H1 (cell line): Measurements from ENCODE around the gene ZNF592. TPM values are rescaled to one million over a fixed set of nuclear protein-coding genes. Genes with fewer than 3 reads are reported as not detected.

ENCODE experiments used
- CTCF ChIA-PET: fragments of 300-600 bp; sonication (Branson Sonifier 250); formaldehyde crosslinking; loops from one replicate; lab custom pipeline; 2021; ENCODE audit not compliant: partially characterized antibody; lab: Charles Lee
- POLR2A ChIA-PET: fragments of 300-600 bp; sonication (Branson Sonifier 250); formaldehyde crosslinking; loops from one replicate; lab custom pipeline; 2021; ENCODE audit warnings: inconsistent platforms; ENCODE audit not compliant: partially characterized antibody; lab: Charles Lee
- DNase-seq, 2 experiments: peaks; one replicate each; pipeline versions ENCODE4 v3.0.0 to v3.0.0-alpha.2; 2010 to 2022; ENCODE audit warnings: low spot score in 2 of 2, low read depth in 1 of 2, mixed read lengths in 1 of 2
- FAIRE-seq: peaks from 2 replicates; lab custom pipeline; 2011; peaks lifted over from hg19 to GRCh38; lab: Jason Lieb, UNC
- H2AFZ ChIP-seq: 2 replicates; pipeline ENCODE4 v1.8.1; 2012; ENCODE audit warnings: low read length, inconsistent platforms
- H2AK5ac ChIP-seq: 2 replicates; pipeline ENCODE4 v1.6.1; 2013; ENCODE audit warnings: low read depth, low read length
- H2BK120ac ChIP-seq: replicated peaks from 2 replicates; pipeline ENCODE3; 2013; ENCODE audit warnings: low read depth, low read length, inconsistent platforms
- H2BK12ac ChIP-seq: 2 replicates; pipeline ENCODE4 v1.6.1; 2013; ENCODE audit warnings: low read depth, low read length
- H2BK15ac ChIP-seq: 2 replicates; pipeline ENCODE4 v1.6.1; 2013; ENCODE audit warnings: low read length
- H2BK20ac ChIP-seq: 2 replicates; pipeline ENCODE4 v1.6.1; 2013; ENCODE audit warnings: low read length
- H2BK5ac ChIP-seq: 2 replicates; pipeline ENCODE4 v1.6.1; 2013; ENCODE audit warnings: low read depth, low read length
- H3K14ac ChIP-seq: 2 replicates; pipeline ENCODE4 v1.6.1; 2013; ENCODE audit warnings: inconsistent platforms; ENCODE audit not compliant: insufficient read length
- H3K18ac ChIP-seq: 2 replicates; pipeline ENCODE4 v1.6.1; 2013; ENCODE audit warnings: low read length; ENCODE audit errors: extremely low read depth
- H3K23ac ChIP-seq: 2 replicates; pipeline ENCODE4 v1.6.1; 2013; ENCODE audit warnings: inconsistent platforms; ENCODE audit not compliant: insufficient read length
- H3K23me2 ChIP-seq: 2 replicates; pipeline ENCODE4 v1.6.1; 2013; ENCODE audit warnings: low read depth, low read length
- H3K27ac ChIP-seq: 2 replicates; pipeline ENCODE4 v1.6.1; 2011; ENCODE audit warnings: low read depth, low read length, inconsistent platforms
- H3K27me3 ChIP-seq, 4 experiments: replicated peaks in 1 of 4; 1 replicate in 1 of 4; 2 replicates in 3 of 4; pipeline versions ENCODE4 v1.6.1 to v1.8.1; 2011 to 2013; ENCODE audit warnings: low read length in 3 of 4, mild to moderate bottlenecking in 3 of 4, inconsistent platforms in 2 of 4, mixed read lengths in 2 of 4, moderate library complexity in 1 of 4; ENCODE audit not compliant: control insufficient read depth in 3 of 4, insufficient read depth in 3 of 4; ENCODE audit errors: extremely low read depth in 1 of 4
- H3K36me3 ChIP-seq, 4 experiments: 2 replicates each; pipeline versions ENCODE4 v1.6.1 to v1.8.1; 2011 to 2013; ENCODE audit warnings: mild to moderate bottlenecking in 4 of 4, low read length in 3 of 4, moderate library complexity in 2 of 4, control low read depth in 1 of 4, inconsistent platforms in 1 of 4; ENCODE audit not compliant: insufficient read depth in 4 of 4, control insufficient read depth in 2 of 4
- H3K4ac ChIP-seq: replicated peaks from 2 replicates; pipeline ENCODE3; 2013; ENCODE audit warnings: low read length, low read depth, mixed read lengths, inconsistent platforms; ENCODE audit not compliant: insufficient read length
- H3K4me1 ChIP-seq, 4 experiments: replicated peaks in 1 of 4; 1 replicate in 1 of 4; 2 replicates in 3 of 4; pipeline versions ENCODE4 v1.6.1 to v1.8.1; 2011 to 2013; ENCODE audit warnings: low read length in 3 of 4, inconsistent platforms in 2 of 4, mixed read lengths in 1 of 4; ENCODE audit not compliant: insufficient read depth in 4 of 4, control insufficient read depth in 3 of 4
- H3K4me2 ChIP-seq, 2 experiments: 2 replicates each; pipeline versions ENCODE4 v1.6.1 to v1.8.1; 2011 to 2013; ENCODE audit warnings: low read depth in 2 of 2, low read length in 2 of 2, control low read depth in 1 of 2, inconsistent platforms in 1 of 2, mild to moderate bottlenecking in 1 of 2; ENCODE audit not compliant: insufficient read depth in 1 of 2
- H3K4me3 ChIP-seq, 4 experiments: fragments of 200-600, 300-600 bp in 1 of 4; sonication (generic), shearing (Covaris generic), sonication (Bioruptor Twin) in 1 of 4; 2 replicates each; pipeline versions ENCODE4 v1.5.1 to v1.8.1; 2011 to 2016; ENCODE audit warnings: low read length in 4 of 4, low read depth in 3 of 4, control low read depth in 2 of 4, inconsistent platforms in 2 of 4, mild to moderate bottlenecking in 2 of 4, mixed read lengths in 1 of 4, moderate library complexity in 1 of 4; ENCODE audit not compliant: insufficient read depth in 2 of 4; ENCODE audit errors: extremely low read depth in 1 of 4
- H3K56ac ChIP-seq: replicated peaks from 2 replicates; pipeline ENCODE3; 2013; ENCODE audit warnings: low read depth, mild to moderate bottlenecking, mixed read lengths, low read length, inconsistent platforms; ENCODE audit not compliant: insufficient read length
- H3K79me1 ChIP-seq: 2 replicates; pipeline ENCODE4 v1.6.1; 2013; ENCODE audit warnings: low read depth, low read length, control low read depth
- H3K79me2 ChIP-seq, 2 experiments: 2 replicates each; pipeline versions ENCODE4 v1.6.1 to v1.8.1; 2012 to 2013; ENCODE audit warnings: low read length in 2 of 2, mild to moderate bottlenecking in 2 of 2, inconsistent platforms in 1 of 2; ENCODE audit not compliant: insufficient read depth in 2 of 2, control insufficient read depth in 1 of 2
- H3K9ac ChIP-seq, 4 experiments: replicated peaks in 1 of 4; 1 replicate in 1 of 4; 2 replicates in 3 of 4; pipeline versions ENCODE4 v1.6.1 to v1.8.1; 2011 to 2013; ENCODE audit warnings: low read depth in 3 of 4, low read length in 3 of 4, control low read depth in 2 of 4, mild to moderate bottlenecking in 2 of 4, moderate library complexity in 2 of 4, inconsistent platforms in 1 of 4; ENCODE audit errors: extremely low read depth in 1 of 4
- H3K9me3 ChIP-seq, 2 experiments: 2 replicates each; pipeline versions ENCODE4 v1.6.1 to v1.8.1; 2012 to 2013; ENCODE audit warnings: mild to moderate bottlenecking in 2 of 2, moderate library complexity in 2 of 2, control low read depth in 1 of 2, inconsistent platforms in 1 of 2, low read depth in 1 of 2, low read length in 1 of 2, mixed read lengths in 1 of 2; ENCODE audit not compliant: insufficient read depth in 2 of 2
- H4K20me1 ChIP-seq, 2 experiments: replicated peaks in 1 of 2; 2 replicates each; pipeline versions ENCODE3 to v1.8.1; 2011 to 2013; ENCODE audit warnings: inconsistent platforms in 2 of 2, low read length in 2 of 2, mild to moderate bottlenecking in 1 of 2; ENCODE audit not compliant: insufficient read depth in 2 of 2, control insufficient read depth in 1 of 2
- H4K5ac ChIP-seq: 2 replicates; pipeline ENCODE4 v1.6.1; 2013; ENCODE audit warnings: low read length, low read depth, mixed read lengths, inconsistent platforms; ENCODE audit not compliant: insufficient read length
- H4K8ac ChIP-seq: 2 replicates; pipeline ENCODE4 v1.8.0; 2013; ENCODE audit warnings: mild to moderate bottlenecking, moderate library complexity, low read length, inconsistent platforms; ENCODE audit not compliant: insufficient read depth; ENCODE audit errors: extremely low read depth
- H4K91ac ChIP-seq: replicated peaks from 2 replicates; pipeline ENCODE3; 2013; ENCODE audit warnings: low read length, mixed read lengths, inconsistent platforms; ENCODE audit not compliant: insufficient read length
- CHD1 ChIP-seq: IDR thresholded peaks from 2 replicates; pipeline ENCODE4 v1.6.1; 2012; ENCODE audit warnings: low read depth, low read length, improper control_type of control experiment
- WGBS, 2 experiments: shearing (Covaris generic) in 1 of 2; methylation state at CpG; one replicate each; pipeline versions ENCODE4 v1.1.6 to v1.1.7; 2013 to 2015; ENCODE audit warnings: low lambda C conversion rate in 2 of 2, mixed read lengths in 2 of 2, inconsistent platforms in 1 of 2, low coverage in 1 of 2, missing lambda C conversion rate in 1 of 2; ENCODE audit not compliant: insufficient replicate concordance in 2 of 2, insufficient coverage in 1 of 2, insufficient read length in 1 of 2; ENCODE audit errors: extremely low coverage in 1 of 2, missing lambda C conversion rate in 1 of 2; 5-methylcytosine and 5-hydroxymethylcytosine counted together
- polyA plus RNA-seq, 7 experiments: library from polyadenylated mRNA; depleted of rRNA in 3 of 7; stranded (reverse) in 5 of 7; unstranded in 2 of 7; fragments of >200 nt in 5 of 7; fragments of 200-250 nt in 2 of 7; gene quantifications; 1 replicate in 5 of 7; 2 replicates in 1 of 7; 4 replicates in 1 of 7; pipeline versions ENCODE4 v1.2.1 to v1.2.3, GENCODE V29; 2011 to 2013; ENCODE audit warnings: missing spikeins in 2 of 7, mixed read lengths in 2 of 7
- total RNA-seq: library from RNA; stranded (reverse); fragmentation: NEBNext Ultra II Directional; extraction: Animal tissue kit (Norgen Biotek cat#: 25700); gene quantifications from 2 replicates; pipeline ENCODE4 v1.2.1, GENCODE V29; 2021
- TF ChIP-seq, protein P1 (sequence below), 3 experiments: IDR thresholded peaks; 1 replicate in 2 of 3; 2 replicates in 1 of 3; pipeline versions ENCODE4 v1.5.1 to v1.6.1; 2011; ENCODE audit warnings: low read length in 3 of 3, mild to moderate bottlenecking in 3 of 3, inconsistent platforms in 2 of 3, low read depth in 1 of 3, moderate library complexity in 1 of 3; ENCODE audit not compliant: insufficient read depth in 1 of 3; ENCODE audit errors: control extremely low read depth in 1 of 3

Gene ZNF592
- total and polyA plus RNA-seq, 2 of the 8 experiments (the other 6 are each of a cell fraction or from before 2014, with no cell fraction given), result 14.2 to 33.0 TPM

- Histone ChIP-seq H4K91ac (no peak overlapping the region), H4K8ac (no peak overlapping the region), H3K9ac (no peak overlapping the region), H3K23ac (no peak overlapping the region), H3K23me2 (peaks cover 2% of the 10 kb centered on the region; the same call in 1 of the 2 replicates), H3K4me1 (peaks cover 9 to 25% (median 18%) of the 10 kb centered on the region in 4 experiments), H3K27ac (no peak overlapping the region), H3K79me2 (no peaks in the 10 kb centered on the region), H3K79me1 (0 out of 2 replicates have a peak, but pooled peaks cover 4% of the 10 kb centered on the region), H3K27me3 (peaks cover 0 to 3% (median 0%) of the 10 kb centered on the region in 4 experiments; a peak in 2 of 7 replicates), H2BK5ac (peak overlapping the region; percentile 48; the same call in 1 of the 2 replicates), H2AK5ac (peak overlapping the region; percentile 56), H3K9me3 (no peaks in the 10 kb centered on the region), H3K36me3 (no peaks in the 10 kb centered on the region), H2BK20ac (peak overlapping the region; percentile 90), H2BK120ac (no peak overlapping the region), H3K14ac (no peak overlapping the region), H4K20me1 (no peaks in the 10 kb centered on the region), H3K56ac (no peak overlapping the region), H3K18ac (no peak overlapping the region), H3K4ac (no peak overlapping the region), H2BK15ac (peak overlapping the region; percentile 92), H3K4me2 (peak overlapping the region in 1 of 2 experiments; percentile 30; a peak in 1 of 4 replicates), H2AFZ (no peak overlapping the region), H4K5ac (no peak overlapping the region), H3K4me3 (no peak overlapping the region), H2BK12ac (no peak overlapping the region; the same call in 1 of the 2 replicates)
- WGBS, 2 experiments, result 86% methylated on average over 3 of the region's 3 CpGs; no CpG with 5 or more reads in 1 of the 2 experiments
- POLR2A ChIA-PET, result interaction anchor here (0.7 to 2.6 kb wide), 3 partner anchors 10 to 103 kb away, joined by 3 to 8 read pairs (median 3); partner anchors contain the start of gene SEC11A
- TF ChIP-seq CHD1, result no peak
- TF ChIP-seq, protein P1, sequence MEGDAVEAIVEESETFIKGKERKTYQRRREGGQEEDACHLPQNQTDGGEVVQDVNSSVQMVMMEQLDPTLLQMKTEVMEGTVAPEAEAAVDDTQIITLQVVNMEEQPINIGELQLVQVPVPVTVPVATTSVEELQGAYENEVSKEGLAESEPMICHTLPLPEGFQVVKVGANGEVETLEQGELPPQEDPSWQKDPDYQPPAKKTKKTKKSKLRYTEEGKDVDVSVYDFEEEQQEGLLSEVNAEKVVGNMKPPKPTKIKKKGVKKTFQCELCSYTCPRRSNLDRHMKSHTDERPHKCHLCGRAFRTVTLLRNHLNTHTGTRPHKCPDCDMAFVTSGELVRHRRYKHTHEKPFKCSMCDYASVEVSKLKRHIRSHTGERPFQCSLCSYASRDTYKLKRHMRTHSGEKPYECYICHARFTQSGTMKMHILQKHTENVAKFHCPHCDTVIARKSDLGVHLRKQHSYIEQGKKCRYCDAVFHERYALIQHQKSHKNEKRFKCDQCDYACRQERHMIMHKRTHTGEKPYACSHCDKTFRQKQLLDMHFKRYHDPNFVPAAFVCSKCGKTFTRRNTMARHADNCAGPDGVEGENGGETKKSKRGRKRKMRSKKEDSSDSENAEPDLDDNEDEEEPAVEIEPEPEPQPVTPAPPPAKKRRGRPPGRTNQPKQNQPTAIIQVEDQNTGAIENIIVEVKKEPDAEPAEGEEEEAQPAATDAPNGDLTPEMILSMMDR (IDR thresholded peaks at IDR 0.05; ENCODE audit: control extremely low read depth in 1 of 3, insufficient read depth in 1 of 3, low read depth in 1 of 3, low read length in 3 of 3), result peak in 1 of 3 experiments; percentile 19; a peak in 1 of 4 replicates
- FAIRE-seq, result no peak
- CTCF ChIA-PET, result interaction anchor here (0.6 to 5.0 kb wide), 20 partner anchors 9 to 220 kb away, joined by 3 to 40 read pairs (median 5); partner anchors contain the start of gene WDR73
- no peak for DNase-seq
Observed at GRCh38 chr15:84819291-84819768, 70.9 kb downstream of the ZNF592 start.
